HG03460 (cell line): ENCODE measurements around the gene CTDNEP1.
A peak's percentile ranks its signal among the peaks of the same experiment; 100 is the strongest.

Source experiments
- ATAC-seq: cut with Tn5 transposase; IDR thresholded peaks from one replicate; pipeline ENCODE4 v1.9.1; 2021; ENCODE audit not compliant: unreplicated experiment

Gene CTDNEP1

DNA sequence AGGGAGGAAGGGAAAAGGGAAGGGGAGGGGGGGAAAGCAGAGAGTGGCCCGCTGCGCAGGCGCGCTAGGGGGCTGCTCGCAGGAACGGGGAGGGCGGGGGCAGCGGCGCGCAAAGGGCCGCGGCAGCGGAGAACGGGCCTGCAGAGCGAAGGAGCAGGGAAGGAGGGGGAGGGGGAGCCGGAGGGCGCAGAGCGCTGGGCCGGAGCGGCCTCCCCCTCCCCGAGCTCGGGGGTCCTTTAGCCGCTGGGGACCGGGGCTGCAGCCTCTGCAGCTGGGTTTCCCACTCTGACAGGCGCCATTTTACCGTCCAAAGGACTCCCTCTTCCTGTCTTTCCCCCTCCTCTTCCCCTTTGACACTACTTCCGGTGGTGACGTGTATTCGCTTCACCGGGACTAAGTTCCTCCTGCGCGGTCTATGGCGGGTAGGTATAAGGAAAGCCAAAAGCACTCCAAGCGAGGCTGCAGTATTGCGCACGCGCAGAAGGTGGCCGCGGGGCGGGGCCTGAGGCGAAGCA, at the start of gene CTDNEP1:
CTDNEP1 (minus strand) TSS at position 74 of the 515 bp plus-strand sequence. CDS start 438 bp downstream, outside the sequence.
- ATAC-seq = peak; percentile 82

DNA sequence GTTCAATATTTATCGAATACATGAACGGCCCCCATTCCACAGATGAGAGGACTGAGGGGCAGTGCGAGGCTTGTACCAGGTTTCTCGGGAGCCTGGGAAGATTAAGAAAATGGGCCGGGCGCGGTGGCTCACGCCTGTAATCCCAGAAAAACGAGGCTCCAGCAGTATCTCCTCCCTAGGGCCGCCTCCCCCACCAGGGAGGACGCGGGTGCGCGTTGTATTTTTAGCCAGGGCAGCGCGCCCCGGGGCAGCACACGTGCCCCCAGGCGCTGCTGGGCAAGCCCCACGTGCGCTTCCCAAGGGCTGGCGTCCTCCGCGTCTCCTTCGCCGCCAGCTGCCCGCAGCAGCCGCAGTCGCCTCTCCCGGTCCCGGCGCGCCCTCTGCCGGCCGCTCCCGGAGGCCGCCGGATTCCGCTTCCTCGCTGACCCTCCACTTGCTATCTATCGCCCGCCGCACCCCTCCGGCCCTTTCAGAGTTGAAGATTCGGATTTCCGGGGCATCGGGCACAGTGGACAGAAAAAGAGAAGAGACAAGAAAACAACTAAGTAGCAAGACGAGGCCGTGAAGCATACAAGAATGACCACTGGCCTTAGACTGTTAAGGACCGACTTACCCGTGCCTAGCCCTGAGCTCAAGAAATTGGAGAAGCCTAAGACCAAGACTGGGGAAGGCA, 44.8 kb upstream of the CTDNEP1 start:
- ATAC-seq = no peak

DNA sequence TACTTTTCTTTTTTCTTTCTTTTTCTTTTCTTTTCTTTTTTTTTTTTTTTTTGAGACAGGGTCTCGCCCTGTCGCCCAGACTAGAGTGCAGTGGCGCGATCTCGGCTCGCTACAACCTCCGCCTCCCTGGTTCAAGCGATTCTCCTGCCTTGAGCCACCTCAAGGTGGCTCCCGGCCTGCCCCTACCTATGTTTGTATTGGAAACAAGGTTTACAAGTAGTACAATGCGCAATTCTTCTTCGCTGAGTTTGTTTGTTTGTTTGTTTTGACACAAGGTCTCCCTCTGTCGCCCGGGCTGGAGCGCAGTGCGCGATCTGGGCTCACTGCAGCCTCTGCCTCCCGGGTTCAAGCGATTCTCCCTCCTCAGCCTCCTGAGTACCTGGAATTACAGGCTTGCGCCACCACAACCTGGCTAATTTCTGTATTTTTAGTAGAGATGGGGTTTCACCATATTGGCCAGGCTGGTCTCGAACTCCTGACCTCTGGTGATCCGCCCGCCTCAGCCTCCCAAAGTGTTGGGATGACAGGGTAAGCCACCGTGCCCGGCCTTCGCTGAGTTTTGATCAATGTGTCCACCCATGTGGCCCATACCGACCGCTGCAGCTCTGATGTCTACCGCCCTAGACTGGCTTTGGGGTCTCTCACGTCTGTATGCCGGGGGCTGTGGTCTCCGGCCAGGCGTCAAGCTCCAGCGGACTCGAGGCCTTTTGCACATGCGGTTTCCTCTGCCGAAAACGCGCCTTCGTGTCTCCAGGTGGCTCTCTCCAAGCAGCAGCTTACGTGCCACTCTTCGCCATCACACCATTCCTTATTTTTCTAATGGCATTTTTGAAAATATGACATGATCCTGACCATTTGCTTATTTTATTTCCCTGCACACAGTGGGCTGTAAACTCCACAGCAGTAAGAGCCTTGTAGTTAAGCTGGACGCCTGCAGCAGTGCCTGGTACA, 44.0 kb upstream of the CTDNEP1 start:
- no peak for ATAC-seq

DNA sequence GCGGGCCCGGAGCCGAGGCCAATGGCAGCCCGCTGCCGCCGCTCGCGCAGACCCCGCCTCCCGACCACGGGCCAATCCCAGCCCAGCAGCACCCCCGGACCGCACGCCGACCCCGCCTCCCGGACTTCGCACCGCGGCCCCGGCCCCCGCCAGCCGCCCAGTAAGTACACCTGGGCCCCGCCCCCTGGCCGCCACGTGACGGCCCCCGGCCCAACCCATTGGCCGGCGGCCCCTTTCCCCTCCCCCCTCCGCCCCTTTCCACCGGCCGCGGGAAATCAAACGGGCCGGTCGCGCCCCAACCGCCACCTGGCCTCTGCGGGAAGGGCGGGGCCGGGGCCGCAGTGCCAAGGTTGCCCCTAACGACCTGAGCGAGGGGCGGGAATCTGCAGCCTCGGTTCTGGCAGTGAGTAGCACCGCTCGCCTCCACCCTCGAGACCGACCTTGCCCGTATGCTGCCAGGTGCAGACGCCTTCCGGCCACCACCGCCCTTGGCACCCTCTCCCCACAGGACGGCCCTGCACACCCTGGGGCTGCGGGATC, 43.1 kb upstream of the CTDNEP1 start, which contains the start of gene YBX2:
YBX2 (minus strand) TSS at position 26 of the 540 bp plus-strand sequence. CDS start 139 bp downstream, outside the sequence.
- no peak for ATAC-seq

DNA sequence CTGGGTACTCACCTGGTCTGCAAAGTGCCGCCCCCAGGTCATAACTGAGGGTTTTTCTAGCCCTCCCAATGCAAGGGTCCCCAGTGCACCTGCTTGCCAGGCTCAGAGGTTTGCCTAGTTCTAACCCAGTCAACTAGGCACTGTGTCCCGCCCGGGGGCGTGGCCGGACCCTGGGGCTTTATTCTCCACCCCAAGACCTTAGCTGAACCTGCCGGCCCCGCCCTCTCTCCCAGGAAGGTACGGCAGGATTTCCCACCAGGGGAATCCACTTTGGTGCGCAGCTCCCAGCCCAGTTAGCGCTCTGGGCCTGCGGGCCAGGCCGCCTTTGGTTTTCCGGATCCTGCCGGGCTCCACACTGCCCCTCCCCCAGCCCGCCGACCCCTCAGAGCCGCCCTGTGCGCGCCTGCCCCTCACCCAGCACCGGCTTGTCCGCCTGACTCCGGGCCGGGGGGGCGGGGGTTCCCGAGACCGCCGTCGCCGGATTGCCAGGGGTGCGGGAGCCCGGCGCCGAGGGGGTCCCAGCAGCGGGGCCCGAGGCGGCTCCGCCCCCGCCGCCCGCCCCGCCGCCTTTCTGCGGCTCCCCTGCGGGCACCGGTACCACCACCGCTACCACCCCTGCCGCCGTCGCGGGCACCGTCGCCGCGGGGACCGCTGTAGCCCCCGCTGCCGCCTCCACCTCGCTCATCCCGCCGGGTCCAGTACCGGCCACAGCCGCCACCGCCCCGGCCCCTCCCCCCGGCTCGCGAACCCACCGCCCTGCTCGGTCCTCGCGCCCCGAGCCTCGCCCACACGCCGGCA, 42.5 kb upstream of the CTDNEP1 start:
- ATAC-seq = no peak

DNA sequence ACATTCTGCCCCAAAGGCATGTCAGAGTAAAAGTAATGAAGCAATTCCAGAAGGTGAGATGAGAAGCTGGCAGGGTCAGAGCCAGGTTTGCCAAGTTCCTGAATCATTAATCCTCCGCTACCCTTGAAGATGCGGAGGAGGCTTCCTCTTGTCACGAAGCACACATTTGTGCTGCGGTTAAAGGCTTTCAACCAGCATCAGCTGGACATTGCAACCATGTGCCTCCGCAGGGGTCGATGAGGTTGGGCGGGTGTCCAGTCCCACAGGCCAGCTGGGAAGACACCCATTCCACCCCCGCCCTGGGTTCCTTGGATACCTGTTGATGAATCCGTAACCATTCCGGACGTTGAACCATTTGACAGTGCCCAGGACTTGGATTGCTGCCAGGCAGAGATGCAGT, 41.6 kb upstream of the CTDNEP1 start:
- ATAC-seq = no peak

DNA sequence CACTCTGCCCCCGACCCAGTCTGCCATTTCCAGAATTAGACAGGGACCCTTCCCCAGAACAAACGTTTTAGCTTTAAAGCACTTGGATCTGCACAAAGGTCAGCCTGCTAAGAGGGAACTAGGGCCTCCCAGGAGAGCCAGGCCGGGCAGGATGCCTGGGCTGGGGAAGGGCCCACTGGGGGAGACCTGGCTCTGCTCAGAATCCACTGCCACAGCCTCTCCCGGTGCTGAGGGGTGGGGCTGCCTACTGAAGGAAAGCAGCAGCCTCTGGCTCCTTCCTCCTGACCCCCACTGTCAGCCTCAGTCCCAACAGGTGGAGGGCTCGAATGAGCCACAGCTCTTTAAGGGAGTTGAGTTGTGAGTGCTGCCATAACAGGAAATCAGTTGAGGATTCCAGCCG, 41.2 kb upstream of the CTDNEP1 start:
- no peak for ATAC-seq

DNA sequence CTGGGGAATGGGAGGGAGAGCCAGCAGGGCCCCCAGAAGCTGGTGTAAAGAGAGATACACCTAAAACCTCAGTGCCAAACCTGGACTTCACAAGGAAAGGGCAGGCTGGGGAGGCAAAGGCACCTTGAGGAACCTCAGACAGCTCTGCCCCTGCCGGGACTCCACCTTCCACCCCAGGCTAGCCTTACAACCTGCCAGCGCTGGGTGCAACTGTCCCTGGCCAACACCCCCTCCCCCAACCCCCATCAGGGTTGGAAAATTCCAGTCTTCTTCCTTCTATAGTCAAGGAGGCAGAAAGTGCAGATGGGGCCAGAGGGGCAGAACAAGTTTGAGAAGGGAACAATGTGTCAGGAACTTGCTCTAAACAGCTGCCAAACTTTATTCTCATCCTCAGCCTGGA, 40.7 kb upstream of the CTDNEP1 start:
- ATAC-seq = no peak

DNA sequence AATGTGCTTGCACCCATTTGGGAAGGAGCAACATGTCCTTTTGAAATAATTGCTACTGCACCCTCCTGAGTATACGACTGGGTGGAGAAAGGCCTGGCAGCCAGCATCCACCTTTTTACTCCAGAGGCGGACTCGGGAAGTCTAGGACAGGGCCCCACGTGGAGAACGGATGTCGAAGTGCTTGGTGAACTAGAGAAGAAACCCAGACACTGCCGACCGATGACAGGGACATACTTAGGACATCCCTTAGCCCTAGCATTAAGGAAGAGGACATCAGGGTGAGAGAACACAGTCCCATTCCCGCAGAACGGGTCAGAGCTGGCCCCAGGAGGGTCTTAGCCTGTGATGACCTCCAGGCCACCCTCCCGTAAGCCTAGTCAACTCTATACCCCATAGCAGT, 39.2 kb upstream of the CTDNEP1 start:
- ATAC-seq = no peak

DNA sequence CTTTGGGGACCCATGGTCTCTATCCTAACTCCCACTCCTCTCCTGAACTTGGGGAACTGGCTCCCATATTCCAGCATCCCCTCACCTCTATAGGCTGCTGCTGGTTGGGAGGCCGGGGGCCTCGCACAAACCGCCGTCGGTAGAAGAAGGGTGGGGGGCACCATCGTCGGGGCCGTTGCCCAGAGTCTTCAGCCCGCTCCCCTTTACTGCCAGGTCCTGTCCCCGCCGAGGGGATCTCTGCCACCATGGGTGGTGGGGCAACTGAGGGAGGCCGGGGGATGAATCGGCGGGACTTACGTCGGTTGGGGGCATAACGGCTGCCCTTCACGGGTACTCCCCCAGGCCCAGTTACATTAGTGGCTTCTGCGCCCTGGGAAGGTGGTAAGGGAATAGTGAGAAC, 38.6 kb upstream of the CTDNEP1 start:
- no peak for ATAC-seq

DNA sequence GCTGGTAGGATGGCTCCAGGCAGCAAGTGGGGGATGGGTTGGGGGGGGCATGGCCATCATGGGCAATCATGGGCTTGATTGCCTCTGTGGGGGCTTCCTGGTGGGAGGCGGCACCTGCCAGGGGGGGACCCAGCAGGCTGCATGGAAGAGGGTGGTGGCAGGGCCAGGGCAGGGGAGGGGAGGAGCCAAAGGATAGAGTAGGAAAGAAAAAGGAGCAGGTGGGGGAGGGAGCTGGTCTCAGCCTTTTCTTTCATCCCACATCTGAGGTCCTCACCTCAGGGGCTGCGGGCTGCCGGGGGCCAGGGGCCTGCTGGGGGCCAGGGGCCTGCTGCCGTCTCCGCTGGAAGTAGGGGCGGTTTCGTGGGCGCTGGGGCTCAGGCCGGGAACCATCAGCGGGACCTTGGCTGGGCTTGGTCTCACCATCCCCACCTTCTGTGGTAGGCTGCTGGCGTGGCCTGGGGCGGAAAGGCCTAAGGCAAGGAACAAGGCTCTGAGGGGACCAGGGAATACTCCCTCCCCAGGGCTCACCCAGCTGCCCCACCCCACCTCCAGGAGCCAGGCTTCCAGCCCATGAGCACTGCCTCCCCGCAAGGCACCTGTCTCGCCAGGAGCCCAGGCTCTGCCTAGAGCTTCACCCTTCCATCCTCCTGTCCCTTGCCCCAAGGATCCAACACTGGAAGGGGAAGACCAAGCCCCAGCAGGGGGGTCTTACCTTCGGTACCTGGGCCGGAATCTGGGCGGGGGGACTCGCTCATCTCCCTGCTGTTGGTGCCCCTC, 37.9 kb upstream of the CTDNEP1 start:
- ATAC-seq = no peak

DNA sequence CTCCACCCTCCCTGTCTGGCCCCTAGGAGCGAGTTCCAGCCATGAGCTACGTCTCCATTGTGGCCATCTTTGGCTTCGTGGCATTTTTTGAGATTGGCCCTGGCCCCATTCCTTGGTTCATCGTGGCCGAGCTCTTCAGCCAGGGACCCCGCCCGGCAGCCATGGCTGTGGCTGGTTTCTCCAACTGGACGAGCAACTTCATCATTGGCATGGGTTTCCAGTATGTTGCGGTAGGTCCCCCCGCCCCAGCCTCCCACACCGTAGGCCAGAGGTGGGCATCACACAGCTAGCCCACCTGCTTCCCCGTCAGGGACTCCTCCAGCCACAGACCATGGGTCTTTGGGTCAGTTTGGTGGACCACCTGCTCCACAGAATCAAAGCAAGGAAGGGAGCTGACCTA, 34.1 kb upstream of the CTDNEP1 start:
- no peak for ATAC-seq

DNA sequence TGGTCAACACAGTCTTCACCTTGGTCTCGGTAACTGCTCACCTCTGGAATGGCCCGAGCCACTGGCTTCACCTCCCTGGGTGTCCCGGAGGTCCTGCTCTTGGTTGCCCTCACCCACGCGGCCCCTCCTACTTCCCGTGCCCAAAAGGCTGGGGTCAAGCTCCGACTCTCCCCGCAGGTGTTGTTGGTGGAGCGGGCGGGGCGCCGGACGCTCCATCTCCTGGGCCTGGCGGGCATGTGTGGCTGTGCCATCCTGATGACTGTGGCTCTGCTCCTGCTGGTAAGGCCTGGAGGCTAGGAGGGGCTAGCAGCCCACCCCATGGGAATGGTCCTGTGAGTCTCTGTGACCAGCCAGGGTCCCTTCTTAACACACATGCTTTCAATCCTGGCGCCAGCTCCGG, 33.4 kb upstream of the CTDNEP1 start:
- no peak for ATAC-seq

DNA sequence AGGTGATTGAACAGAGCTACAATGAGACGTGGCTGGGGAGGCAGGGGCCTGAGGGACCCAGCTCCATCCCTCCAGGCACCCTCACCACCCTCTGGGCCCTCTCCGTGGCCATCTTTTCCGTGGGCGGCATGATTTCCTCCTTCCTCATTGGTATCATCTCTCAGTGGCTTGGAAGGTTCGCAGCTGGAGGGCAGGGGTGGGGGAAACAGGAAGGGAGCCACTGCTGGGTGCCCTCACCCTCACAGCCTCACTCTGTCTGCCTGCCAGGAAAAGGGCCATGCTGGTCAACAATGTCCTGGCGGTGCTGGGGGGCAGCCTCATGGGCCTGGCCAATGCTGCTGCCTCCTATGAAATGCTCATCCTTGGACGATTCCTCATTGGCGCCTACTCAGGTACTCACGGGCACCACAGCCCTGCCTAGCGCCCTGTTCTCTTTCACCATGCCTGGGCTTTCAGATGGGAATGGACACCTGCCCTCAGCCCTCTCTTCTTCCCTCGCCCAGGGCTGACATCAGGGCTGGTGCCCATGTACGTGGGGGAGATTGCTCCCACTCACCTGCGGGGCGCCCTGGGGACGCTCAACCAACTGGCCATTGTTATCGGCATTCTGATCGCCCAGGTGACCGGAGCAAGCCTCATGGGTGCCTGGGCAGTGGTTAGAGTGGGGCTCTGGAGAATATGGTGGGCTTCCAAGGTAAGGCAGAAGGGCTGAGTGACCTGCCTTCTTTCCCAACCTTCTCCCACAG, 32.1 kb upstream of the CTDNEP1 start:
- no peak for ATAC-seq

DNA sequence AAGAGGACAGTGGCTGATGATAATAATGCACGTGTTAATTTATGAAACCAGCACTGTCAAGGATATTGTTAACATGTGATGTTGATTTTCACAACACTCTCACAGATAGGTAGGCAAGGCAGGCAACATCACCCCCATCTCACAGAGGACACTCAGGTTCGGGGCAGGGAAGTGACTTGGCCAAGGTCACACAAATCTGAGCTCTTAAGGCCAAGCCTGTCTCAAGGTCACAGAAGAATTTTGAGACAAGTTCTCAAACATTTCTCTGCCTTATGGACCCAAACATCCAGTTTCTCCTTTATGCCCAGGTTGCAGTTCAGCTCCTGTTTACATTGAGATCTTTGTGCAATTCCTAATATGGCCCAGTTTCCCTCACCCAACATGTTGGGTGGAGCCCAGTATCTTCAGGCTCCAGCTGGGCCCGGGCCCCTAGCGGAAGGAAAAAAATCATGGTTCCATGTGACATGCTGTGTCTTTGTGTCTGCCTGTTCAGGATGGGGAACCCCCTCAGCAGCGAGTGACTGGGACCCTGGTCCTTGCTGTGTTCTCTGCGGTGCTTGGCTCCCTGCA, 31.3 kb upstream of the CTDNEP1 start:
- ATAC-seq = no peak

DNA sequence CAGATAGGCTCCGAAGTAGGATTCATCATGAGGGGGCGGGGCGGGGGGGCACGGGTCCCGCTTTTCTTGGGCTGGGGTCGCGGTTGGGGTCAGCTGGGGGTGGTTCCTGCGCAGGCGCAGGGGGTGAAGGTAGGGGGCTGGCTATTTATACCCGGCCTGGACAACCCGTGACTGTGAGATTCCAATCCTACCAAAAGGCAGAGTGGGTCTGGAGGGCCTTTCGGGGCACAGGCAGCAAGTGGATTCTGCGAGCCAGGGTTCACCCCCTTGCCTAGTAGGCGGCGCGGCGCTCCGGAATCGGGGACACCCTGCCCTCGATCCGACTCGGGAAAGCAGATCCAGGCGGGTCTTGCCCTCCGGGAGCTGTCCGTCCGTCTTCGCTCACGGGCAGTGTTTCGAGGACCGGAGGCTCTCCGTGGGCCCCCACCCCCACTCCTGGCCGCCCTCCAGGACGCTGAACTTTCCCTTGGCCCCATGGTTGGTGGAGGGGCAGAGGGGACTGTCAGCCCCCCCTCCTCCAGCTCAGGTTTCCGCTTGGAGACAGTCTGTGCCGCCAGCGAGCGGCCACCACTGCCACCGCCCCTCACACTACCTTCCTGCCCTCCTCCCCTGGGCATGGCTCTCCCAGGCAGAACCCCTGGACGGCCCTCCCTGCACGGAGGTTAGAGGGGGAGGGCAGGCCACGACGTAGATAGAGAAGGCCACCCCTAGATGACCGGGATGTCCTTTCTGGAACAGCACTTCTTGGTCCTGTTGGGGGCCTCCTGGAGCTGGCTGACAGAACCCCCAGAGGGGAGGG, 30.6 kb upstream of the CTDNEP1 start:
- ATAC-seq = no peak

DNA sequence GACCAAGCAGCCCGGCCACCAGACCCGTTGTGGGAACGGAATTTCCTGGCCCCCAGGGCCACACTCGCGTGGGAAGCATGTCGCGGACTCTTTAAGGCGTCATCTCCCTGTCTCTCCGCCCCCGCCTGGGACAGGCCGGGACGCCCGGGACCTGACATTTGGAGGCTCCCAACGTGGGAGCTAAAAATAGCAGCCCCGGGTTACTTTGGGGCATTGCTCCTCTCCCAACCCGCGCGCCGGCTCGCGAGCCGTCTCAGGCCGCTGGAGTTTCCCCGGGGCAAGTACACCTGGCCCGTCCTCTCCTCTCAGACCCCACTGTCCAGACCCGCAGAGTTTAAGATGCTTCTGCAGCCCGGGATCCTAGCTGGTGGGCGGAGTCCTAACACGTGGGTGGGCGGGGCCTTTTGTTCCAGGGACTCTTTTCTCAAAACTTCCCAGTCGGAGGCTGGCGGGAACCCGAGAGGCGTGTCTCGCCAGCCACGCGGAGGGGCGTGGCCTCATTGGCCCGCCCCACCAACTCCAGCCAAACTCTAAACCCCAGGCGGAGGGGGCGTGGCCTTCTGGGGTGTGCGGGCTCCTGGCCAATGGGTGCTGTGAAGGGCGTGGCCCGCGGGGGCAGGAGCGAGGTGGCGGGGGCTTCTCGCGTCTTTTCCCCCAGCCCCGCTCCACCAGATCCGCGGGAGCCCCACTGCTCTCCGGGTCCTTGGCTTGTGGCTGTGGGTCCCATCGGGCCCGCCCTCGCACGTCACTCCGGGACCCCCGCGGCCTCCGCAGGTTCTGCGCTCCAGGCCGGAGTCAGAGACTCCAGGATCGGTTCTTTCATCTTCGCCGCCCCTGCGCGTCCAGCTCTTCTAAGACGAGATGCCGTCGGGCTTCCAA, 29.8 kb upstream of the CTDNEP1 start, which contains the start of gene SLC2A4:
SLC2A4 (plus strand) TSS at position 645 of the 879 bp plus-strand sequence; CDS start at position 862, 217 bp downstream.
- peak; percentile 62 for ATAC-seq
